HEK293 (cell line): Measurements from ENCODE around the gene INSYN1.
A peak's percentile ranks its signal among the peaks of the same experiment; 100 is the strongest.

Source experiments
- CTCF ChIP-seq: fragments of 450-650 bp; formaldehyde crosslinking; IDR thresholded peaks from 2 replicates; pipeline ENCODE4 v1.5.1; 2016; ENCODE audit warnings: missing biosample characterization, missing genetic modification characterization
- SETDB1 ChIP-seq: IDR thresholded peaks from one replicate; pipeline ENCODE4 v1.6.1; 2017; ENCODE audit warnings: mild to moderate bottlenecking, low read length, moderate library complexity, mixed read lengths; ENCODE audit not compliant: insufficient read length
- TCF7L2 ChIP-seq: IDR thresholded peaks from 2 replicates; pipeline ENCODE4 v1.6.1; 2011; ENCODE audit warnings: low read depth, mild to moderate bottlenecking, inconsistent platforms, low read length, moderate library complexity, borderline replicate concordance
- ZFP41 ChIP-seq: fragments of 450-650 bp; formaldehyde crosslinking; IDR thresholded peaks from 2 replicates; pipeline ENCODE4 v1.5.1; 2016; ENCODE audit warnings: missing biosample characterization, missing genetic modification characterization, borderline replicate concordance
- ZNF174 ChIP-seq: fragments of 450-650 bp; formaldehyde crosslinking; IDR thresholded peaks from 2 replicates; pipeline ENCODE4 v1.5.0; 2017; ENCODE audit warnings: missing biosample characterization, mild to moderate bottlenecking, missing genetic modification characterization
- ZNF366 ChIP-seq: fragments of 450-650 bp; formaldehyde crosslinking; conservative IDR thresholded peaks from 2 replicates; pipeline ENCODE4 v1.5.1; 2016; ENCODE audit warnings: missing biosample characterization, missing genetic modification characterization
- ZNF398 ChIP-seq: fragments of 450-650 bp; formaldehyde crosslinking; IDR thresholded peaks from 2 replicates; pipeline ENCODE4 v1.5.1; 2017; ENCODE audit warnings: missing biosample characterization, missing genetic modification characterization
- ZNF473 ChIP-seq: fragments of 450-650 bp; formaldehyde crosslinking; IDR thresholded peaks from 2 replicates; pipeline ENCODE4 v1.5.1; 2017; ENCODE audit warnings: missing biosample characterization, missing genetic modification characterization
- ZNF548 ChIP-seq: fragments of 450-650 bp; formaldehyde crosslinking; IDR thresholded peaks from 2 replicates; pipeline ENCODE4 v1.5.1; 2016; ENCODE audit warnings: missing biosample characterization, missing genetic modification characterization
- TF ChIP-seq, protein P1 (sequence below): fragments of 450-650 bp; formaldehyde crosslinking; conservative IDR thresholded peaks from 2 replicates; pipeline ENCODE4 v1.5.1; 2016; ENCODE audit warnings: low read depth, missing biosample characterization, missing genetic modification characterization
- TF ChIP-seq, protein P2 (sequence below): fragments of 450-650 bp; formaldehyde crosslinking; conservative IDR thresholded peaks from 2 replicates; pipeline ENCODE4 v1.5.1; 2016; ENCODE audit warnings: low read depth, missing biosample characterization, missing genetic modification characterization

DNA sequence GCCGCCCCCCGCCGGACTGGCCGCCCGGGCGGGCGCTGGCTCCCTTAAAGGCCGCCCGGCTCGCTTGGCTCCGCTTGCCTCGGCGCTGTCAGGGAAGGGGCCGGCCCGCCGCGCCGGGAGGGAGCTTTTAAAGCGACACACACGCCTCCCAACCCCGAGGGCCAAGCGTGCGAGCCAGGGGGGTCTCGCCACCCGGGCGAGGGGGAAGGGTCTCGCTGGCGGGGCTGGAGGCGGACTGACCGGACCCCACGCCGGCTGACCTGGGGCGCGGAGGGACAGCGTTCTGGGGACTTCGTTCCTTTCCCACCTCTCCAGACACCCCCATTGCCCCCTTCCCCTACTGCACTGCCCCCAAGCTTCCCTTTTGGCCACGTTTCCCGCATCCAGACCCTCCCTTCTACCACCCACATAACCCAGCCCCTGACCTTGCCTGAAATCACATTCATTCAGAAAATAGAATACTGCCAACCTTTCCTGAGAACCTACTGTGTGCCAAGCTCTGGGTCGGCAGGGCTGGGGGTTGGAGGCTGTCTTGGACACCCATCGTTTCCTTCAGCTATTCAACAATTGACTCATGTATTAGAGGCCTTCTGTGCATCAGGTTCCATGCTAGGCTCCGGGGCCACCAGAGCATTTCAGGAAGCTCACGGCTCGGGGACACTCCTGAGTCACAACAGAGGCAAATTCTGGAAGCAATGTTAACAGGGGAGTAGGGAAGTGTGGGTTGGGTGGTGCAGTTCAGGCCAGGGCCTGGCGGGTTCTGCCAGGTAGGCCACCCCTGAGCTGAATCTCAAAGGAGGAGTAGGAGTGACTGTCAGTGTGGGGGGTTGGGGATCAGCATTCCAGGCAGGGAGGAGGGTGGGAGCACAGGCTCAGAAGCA is at the start of gene INSYN1:
- no peak for TF ChIP-seq ZFP41 (tag by site-specific recombination)
- TF ChIP-seq TCF7L2 = no peak
- TF ChIP-seq, protein P1, sequence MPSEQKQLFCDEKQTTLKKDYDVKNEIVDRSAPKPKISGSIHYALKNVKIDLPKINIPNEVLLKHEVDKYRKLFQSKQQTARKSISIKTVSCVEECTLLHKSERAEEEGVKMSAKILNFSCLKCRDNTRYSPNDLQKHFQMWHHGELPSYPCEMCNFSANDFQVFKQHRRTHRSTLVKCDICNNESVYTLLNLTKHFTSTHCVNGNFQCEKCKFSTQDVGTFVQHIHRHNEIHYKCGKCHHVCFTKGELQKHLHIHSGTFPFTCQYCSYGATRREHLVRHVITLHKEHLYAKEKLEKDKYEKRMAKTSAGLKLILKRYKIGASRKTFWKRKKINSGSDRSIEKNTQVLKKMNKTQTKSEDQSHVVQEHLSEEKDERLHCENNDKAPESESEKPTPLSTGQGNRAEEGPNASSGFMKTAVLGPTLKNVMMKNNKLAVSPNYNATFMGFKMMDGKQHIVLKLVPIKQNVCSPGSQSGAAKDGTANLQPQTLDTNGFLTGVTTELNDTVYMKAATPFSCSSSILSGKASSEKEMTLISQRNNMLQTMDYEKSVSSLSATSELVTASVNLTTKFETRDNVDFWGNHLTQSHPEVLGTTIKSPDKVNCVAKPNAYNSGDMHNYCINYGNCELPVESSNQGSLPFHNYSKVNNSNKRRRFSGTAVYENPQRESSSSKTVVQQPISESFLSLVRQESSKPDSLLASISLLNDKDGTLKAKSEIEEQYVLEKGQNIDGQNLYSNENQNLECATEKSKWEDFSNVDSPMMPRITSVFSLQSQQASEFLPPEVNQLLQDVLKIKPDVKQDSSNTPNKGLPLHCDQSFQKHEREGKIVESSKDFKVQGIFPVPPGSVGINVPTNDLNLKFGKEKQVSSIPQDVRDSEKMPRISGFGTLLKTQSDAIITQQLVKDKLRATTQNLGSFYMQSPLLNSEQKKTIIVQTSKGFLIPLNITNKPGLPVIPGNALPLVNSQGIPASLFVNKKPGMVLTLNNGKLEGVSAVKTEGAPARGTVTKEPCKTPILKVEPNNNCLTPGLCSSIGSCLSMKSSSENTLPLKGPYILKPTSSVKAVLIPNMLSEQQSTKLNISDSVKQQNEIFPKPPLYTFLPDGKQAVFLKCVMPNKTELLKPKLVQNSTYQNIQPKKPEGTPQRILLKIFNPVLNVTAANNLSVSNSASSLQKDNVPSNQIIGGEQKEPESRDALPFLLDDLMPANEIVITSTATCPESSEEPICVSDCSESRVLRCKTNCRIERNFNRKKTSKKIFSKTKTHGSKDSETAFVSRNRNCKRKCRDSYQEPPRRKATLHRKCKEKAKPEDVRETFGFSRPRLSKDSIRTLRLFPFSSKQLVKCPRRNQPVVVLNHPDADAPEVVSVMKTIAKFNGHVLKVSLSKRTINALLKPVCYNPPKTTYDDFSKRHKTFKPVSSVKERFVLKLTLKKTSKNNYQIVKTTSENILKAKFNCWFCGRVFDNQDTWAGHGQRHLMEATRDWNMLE (tag by site-specific recombination) = no peak
- TF ChIP-seq ZNF548 (tag by site-specific recombination) = no peak
- no peak for TF ChIP-seq ZNF366 (tag by site-specific recombination)
- no peak for TF ChIP-seq CTCF
- no peak for TF ChIP-seq ZNF174 (tag by site-specific recombination)
- TF ChIP-seq SETDB1 = no peak
- TF ChIP-seq, protein P2, sequence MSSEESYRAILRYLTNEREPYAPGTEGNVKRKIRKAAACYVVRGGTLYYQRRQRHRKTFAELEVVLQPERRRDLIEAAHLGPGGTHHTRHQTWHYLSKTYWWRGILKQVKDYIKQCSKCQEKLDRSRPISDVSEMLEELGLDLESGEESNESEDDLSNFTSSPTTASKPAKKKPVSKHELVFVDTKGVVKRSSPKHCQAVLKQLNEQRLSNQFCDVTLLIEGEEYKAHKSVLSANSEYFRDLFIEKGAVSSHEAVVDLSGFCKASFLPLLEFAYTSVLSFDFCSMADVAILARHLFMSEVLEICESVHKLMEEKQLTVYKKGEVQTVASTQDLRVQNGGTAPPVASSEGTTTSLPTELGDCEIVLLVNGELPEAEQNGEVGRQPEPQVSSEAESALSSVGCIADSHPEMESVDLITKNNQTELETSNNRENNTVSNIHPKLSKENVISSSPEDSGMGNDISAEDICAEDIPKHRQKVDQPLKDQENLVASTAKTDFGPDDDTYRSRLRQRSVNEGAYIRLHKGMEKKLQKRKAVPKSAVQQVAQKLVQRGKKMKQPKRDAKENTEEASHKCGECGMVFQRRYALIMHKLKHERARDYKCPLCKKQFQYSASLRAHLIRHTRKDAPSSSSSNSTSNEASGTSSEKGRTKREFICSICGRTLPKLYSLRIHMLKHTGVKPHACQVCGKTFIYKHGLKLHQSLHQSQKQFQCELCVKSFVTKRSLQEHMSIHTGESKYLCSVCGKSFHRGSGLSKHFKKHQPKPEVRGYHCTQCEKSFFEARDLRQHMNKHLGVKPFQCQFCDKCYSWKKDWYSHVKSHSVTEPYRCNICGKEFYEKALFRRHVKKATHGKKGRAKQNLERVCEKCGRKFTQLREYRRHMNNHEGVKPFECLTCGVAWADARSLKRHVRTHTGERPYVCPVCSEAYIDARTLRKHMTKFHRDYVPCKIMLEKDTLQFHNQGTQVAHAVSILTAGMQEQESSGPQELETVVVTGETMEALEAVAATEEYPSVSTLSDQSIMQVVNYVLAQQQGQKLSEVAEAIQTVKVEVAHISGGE = peak; percentile 88
- no peak for TF ChIP-seq ZNF473 (tag by site-specific recombination)
- peak; percentile 44 for TF ChIP-seq ZNF398 (tag by site-specific recombination)
